GM19324 (cell line): ENCODE measurements around the gene MAD1L1.

ENCODE experiments used
- ATAC-seq: cut with Tn5 transposase; IDR thresholded peaks from one replicate; pipeline ENCODE4 v1.9.1; 2021; ENCODE audit warnings: mild to moderate bottlenecking, moderate library complexity; ENCODE audit not compliant: unreplicated experiment, low FRiP score

MAD1L1 gene

DNA sequence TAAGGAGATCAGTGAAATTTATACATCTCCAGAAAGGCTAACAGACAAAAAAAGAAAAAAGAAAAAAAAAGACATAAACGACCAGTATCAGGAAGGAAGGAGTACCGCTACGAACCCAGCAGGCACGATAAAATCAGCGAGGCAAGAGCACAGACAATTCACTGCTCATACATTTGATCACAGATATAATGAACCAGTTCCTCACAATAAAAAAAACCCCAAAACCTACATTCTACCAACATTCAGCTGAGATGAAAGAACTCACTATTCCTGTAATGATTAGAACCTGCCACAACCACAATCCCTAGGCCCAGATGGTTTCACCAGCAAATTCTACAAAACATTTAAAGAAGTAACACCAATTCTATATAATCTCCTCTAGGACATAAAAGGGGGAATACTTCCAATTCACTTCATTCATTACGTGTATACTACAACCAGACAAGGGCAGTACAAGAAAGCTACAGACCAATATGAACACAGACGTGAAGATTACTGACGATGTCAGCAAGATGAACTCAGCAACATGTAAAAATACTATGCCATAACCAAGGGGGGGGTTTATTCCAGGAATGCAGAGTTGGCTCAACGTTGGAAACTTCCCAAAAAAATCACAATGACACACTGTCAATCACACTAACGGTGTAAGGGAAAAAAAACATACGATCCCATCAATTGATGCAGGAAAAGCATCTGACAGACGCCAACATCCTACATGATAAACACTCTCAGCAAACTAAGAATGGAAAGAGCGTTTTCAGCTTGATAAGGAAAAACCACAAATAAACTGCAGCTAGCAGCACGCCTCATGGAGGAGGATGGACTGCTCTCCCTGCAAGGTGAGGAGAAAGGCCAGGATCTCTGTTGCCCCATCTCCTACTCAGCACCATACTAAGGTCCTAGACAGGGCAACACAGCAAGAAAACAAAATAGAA lies 306.5 kb downstream of the MAD1L1 start:
- no peak for ATAC-seq

DNA sequence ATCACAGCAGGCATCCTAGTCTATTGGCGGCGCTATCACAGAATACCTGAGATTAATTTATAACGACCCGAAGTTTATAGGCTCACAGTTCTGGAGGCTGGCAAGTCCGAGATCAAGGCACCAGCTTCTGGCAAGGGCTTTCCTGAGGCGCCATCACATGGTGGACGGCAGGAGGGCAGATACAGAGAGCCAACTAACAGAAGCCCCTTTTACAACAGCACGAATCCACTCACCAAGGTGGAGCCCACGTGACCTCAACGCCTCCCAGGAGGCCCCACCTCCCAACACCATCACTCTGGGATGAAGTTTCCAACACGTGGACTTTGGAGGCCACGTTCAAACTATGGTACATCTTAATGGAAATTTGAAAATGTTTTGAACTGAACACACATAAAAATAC lies 307.4 kb downstream of the MAD1L1 start:
- no peak for ATAC-seq

DNA sequence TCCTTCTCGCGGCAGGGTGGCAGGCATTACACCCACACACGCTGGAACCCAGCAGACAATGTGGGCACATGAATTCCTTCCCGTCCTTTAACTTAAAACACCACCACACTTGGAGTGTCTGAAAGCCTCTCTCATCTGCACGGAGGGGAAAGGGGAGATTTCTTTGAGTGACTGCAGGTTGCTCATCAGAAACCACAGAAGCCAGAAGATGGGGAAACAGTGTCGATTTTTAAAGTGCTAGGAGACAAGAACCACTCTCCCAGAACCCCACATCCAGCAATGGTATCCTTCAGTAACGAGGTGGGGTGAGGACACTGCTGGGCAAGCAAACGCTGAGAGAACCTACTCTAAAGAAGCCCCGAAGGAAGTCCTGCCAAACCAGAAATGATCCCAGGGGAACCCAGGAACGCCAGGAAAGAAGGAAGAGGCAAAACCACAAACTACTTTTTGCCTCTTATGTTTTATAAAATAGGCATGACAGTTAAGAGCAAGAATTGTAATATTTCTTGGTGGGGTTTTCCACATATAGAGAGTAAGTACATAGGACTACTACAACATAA lies 308.4 kb downstream of the MAD1L1 start:
- no peak for ATAC-seq

DNA sequence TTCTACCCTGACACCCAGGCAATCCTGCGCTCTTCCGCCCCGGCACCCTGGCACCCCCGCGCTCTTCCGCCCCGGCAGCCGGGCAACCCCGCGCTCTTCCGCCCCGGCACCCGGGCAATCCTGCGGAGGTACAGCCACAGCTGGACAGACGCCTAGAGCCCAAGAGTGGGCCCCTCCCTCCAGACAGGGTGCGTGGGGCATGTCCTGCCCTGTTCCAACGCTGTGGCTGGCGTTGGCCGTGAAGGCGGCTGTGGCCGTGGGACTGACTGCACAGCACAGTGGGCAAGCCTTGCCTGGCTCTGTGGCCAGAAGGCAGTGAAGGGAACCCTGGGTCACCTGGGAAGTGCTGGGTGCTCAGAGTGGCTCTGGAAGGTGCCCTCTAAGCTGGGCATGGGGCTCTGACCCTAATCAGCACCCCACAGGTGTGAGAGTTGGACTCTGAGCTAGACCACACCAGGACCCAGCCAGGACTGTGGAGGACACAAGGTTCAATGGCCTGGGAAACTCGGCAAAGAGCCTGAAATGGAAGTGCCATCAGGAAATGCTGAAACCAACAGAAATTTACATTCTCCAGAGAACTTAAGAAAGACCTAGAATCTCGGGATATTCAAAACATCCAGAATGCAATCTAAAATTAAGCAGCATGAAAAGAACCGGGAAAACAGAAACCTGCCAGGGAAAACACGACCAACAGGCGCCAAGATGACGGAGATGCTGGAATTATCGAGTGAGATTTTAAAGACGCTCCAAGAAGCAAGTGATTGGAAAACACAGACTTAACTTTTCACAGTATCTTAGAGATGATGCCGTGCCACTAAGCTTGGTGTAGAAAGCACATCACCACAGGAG lies 309.1 kb downstream of the MAD1L1 start:
- ATAC-seq: no peak

DNA sequence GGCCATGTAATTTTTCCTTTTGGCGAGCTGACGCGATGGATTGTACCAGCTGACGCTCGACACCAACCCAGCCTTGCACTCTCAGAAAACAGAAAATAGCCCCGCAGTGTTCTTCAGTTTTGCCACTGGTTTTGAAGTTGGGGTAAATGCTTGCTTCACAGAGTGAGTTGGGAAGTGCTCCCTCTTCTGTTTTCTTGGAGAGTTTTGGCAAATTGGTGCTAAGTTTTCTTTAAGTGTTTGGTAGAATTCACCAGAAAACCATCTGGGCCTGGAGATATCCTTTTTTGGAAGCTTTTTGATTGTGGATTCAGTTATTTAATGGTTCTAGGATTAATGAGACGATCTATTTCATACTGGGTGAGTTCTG lies 309.9 kb downstream of the MAD1L1 start:
- ATAC-seq: no peak

DNA sequence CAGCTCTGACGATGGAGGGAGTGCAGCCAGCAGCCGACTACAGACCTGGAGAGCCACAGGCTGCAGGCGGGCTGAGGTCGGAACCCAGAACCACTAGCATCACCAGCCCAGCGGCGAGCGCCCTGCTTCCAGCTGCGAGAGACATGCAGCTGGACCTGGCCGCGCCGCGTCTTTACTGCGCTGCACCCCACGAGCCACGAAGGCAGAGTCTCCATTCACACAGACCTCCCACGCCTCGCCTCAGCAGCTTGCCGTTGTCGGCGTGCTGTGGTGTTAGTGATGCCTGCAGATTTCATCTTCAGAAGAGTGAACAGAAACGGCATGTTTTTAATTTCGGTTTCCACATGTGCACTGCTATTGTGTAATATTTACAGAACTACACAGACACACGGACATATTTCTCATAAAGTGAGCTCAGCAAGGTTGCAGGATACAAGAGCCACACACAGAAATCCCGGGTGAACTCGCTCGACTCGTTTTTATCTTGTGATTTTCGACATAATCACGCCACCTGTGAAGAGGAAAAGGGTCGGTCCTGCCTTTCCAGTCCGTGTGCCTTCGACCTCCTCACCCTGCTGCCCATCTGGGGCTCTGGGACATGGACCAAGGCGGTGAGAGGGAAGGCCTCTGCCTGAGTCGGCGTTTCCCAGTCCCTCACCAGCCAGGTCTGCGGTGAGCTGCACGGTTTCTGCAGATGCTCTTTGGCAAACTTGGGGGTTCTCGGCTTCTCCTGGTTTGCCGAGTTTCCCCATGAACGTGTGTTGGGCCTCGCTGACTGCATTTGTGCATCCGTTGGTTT lies 310.5 kb downstream of the MAD1L1 start:
- ATAC-seq: no peak

DNA sequence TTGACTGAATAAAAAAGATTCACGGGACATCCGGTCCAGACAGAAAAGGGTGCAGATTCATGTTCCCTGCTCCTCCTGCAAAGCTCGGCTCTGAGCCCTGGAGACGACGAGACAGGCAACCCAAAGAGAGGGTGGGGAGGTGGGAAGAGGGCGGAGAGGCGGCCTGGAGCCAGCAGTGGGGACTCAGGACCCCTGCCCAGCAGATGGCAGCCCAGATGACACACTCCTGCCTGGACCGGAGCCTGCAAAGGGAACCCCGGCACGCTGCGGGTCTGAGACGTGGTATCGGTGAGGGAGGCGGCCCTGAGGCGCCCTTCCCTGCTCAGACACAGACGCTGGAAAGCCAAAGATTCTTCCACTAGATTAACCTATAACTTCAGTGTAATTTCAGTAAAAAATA lies 311.9 kb downstream of the MAD1L1 start:
- no peak for ATAC-seq

DNA sequence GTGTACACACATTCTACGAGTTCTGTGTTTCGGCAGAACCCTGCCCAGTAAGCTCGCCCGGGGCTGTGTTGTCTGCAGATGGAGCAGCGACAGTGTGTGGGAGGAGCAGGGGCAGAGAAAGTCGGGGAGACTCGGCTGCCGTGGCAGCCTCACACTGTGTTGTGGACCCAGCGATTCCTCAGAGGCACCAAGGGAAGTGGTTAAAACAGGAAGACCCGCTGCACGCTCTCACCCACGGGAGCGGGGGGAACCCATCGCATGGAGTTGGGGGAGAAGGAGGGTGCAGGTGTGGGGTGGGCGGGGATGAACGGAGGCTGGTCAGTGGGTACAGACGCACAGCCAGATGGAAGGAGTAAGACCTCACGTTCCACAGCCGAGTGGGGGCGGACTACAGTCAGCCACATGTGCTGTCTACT lies 312.5 kb downstream of the MAD1L1 start:
- peak; percentile 37 for ATAC-seq

DNA sequence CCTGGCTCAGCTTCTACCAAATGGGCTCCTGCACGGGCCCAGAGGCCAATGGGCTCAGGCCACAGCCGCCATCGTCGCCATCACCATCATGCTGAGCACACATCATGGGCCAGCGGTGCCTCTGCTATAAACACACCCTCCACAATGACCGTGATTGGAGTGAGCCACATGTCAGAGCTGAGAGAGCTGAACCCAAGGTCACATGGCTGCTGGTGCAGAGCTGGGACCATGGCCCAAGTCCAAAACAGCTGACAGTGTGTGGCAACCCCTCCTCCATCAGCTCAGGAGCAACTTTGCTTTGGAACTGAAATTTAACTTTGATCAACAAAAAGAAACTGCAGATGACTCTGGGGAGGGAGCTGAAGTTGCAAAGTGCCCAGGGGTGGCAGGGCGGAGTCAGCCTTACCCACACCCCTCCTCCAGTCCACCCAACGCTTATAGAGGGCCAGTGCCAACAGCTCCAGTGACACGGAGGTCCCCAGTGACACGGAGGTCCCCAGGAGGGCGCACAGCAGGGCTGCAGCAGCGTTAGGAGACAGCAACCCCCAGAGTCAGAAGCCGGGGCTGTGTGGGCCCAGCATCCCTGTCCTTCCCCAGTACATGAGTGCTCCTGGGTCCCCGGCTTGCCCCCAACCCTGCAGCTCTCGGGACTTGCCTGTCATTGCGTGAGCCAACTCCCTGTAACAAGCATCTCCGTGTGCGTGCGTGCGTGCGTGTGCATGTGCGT lies 313.0 kb downstream of the MAD1L1 start:
- ATAC-seq: no peak

DNA sequence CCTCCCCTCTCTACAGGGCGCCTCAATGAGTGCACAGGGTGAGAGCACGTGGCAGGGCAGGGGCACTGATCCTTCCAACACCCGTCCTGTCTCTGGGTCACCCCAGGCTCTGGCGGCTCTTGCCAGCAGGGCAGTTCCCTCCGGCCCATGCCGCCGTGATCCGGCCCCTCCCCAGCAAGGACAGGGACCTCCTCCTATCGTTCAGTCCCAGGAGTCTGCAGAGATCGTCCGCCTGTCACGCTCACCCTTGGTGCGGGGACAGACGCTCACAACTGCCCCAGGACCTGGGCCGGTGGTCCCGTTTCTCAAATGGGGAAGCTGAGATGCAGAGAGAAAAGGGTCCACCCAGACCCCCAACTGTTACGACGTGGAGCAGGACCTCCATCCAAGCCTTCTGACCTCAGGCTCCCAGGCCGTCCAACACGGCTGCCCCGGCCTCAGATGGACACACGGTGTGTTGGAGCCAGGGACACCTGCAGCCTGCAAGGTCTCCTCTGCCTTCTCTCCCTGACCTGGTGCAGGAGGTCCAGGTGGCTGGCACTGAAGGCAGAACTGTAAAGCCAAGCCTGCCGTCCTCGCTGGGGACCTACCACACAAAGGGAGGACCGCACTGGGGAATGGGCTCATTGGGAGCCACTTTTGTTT lies 313.7 kb downstream of the MAD1L1 start:
- no peak for ATAC-seq

DNA sequence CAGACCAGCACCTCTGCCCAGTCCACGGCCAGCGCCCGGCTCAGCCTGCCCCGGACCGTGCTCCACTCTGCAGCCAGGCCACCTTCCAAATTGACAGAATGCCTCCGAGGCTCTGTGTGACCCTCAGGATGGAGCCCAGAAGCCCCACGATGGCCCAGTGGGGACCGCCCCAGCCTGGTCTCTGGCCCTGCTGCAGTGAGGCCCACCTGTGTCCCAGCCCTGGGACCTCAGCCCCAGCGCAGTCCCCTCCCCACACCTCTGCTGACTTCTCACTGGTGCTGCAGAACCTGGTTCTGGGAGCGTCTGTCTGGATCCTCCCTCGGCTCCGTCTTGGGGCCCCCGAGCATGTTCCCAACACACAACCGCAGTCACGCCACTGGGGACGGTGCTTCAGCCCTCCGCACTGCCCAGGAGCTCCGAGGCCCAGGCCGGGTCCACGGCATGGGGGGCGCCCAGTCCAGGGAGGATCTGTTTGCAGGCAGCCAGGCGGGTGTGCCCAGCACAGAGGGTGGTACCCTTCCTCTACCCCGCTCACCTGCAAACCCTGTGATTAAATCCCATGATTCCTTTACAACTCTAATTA lies 314.6 kb downstream of the MAD1L1 start:
- ATAC-seq: no peak

DNA sequence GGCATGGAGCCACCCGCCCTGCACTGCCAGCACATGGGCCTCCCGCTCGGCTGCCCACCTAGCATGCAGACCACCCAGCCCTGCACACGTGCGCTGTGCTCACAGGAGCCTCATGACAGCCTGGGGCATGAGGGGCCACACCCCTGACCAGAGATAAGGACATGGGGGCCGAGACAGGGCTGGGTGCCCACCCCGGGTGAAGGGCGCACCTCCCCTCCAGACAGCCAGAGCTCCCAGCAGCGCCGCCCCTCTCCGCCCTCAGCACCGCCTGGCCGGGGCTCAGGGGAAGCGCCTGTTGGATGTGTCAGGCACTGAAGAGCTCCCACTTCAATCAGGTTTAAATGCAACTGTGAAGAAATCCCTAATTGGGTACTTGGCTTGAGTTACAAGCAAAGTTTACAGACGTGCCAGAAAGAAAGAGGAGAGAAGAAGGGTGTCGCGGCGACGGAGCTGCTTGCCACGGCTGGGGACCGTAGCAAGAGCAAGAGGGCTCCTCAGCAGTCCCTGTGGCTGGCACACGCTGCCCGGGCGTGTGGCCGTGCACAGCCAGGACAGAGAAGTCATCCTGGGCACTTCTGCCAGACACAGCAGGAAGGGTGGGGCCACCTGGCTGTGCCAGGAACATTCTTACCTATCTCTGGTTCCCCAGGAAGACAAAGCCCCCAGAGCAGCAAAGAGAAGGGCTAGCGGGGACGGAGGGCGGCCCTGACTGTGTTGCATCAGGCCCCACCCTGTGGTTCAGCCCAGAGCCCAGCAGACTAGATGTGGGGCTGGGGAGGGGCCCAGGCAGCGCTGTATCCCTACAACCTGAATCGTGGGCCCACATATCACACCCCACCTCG lies 315.3 kb downstream of the MAD1L1 start:
- no peak for ATAC-seq

DNA sequence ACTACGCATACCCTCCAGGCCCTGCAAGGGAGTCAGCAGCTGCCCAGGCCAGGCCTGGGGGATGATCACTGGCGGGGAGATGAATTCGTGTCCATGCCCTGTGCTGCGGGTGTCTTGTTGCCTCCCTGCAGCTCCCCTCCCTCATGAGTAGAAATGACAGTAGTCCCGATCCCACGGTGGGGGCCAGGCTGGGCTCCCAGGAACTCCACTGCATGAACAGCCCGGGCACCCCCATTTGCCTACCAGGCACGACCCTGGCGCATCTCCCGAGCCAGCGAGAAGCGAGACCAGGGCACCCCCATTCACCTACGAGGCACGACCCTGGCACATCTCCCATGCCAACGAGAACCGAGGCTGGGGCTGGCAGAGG lies 316.2 kb downstream of the MAD1L1 start:
- ATAC-seq: no peak

DNA sequence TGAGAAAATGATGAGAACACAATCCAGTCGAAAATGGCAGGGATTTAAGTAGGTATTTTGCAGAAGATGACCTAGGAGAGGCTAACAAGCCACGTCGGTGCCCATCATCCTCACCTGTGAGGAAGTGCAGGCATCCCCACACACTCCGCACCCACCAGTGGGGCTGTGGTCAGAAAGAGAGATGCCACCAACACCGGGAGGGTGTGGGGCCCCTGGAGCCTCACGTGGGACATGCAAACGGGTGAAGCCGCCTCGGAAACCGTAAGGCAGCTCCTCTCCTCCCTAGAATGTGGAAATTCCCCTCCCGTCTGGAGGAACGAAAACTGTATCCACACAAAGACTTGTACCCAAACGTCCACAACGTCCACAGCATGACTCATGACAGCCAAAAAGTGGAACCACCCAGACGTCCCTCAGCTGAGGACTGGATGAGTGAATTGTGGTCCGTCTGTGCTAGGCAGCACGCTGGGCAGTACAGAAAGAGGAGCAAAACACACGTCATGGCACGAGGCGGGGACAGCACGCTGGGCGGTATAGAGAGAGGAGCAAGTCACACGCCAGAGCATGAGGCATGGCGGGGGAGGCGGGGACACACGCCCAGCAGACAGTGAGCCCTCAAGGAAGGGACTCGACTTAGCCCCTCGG lies 316.7 kb downstream of the MAD1L1 start:
- no peak for ATAC-seq

DNA sequence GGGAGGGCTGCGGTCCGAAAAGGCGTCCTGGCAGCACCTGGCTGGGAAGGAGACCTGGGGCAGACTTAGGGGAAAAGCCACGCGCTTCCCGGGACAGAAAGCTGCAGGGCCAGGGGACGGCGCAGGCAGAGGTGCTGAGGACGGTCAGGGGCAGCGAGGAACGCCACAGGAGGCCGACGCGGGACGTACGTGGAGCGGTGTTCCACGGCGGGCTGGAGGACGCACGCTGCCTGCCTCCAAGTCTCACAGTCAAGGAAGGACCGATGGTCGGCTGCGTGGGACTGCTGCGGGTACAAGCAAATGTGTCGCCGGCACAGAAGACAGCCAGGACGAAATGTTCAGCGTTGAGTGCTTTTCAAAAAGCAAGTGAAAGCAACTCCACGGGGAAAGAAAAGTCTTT lies 317.4 kb downstream of the MAD1L1 start:
- ATAC-seq: no peak

DNA sequence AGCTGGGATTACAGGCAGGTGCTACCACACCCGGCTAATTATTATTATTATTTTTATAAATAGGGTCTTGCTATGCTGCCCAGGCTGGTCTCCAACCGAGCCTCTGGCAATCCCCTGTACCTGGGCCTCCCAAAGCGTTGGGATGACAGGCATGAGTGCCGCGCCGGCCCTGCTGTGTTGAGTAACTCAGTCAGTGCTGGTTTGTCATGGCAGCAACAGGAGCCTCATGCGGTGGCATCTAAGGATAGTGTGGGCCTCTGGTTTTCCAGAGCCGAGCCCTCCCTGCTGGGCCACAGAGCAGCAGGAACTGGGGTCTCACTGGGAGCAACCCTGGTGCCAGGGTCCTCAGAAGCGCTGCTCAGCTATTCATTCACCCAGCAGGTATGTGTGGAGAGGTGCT lies 318.0 kb downstream of the MAD1L1 start:
- ATAC-seq: no peak

DNA sequence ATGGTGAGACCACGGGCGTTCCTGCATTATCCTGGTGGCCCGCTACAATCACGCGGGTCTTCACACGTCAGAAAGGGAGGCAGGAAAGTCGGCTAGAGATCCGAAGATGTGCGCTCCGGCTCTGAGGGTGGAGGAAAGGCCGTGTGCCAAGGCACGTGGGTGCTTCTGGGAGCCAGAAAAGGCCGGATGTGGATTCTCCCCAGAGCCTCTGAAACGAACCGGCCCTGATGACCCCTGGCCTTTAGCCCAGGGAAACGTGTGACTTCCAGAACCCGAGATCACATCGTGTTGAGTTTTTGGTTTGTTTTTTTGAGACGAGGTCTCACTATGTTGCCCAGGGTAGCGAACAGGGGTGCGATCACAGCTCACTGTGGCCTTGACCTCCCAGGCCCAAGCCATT lies 318.4 kb downstream of the MAD1L1 start:
- no peak for ATAC-seq
